ENCODE data around the gene ARID3A. TPM values are rescaled to one million over a fixed set of nuclear protein-coding genes. Genes with fewer than 3 reads are reported as not detected.

The ARID3A gene
- total RNA-seq, 1 donor from 2014 or later: 106 TPM

GRCh38 chr19:1011831-1012333 lies 86.0 kb downstream of the ARID3A start:
- Histone ChIP-seq H3K9me3 (ENCODE audit: insufficient read depth, low read depth, low read length) (no peaks in the 10 kb centered on the region), H3K27me3 (ENCODE audit: insufficient read depth, low read length) (no peaks in the 10 kb centered on the region), H3K4me3 (ENCODE audit: insufficient read depth, low read depth, low read length) (no peak overlapping the region), H3K27ac (ENCODE audit: low read depth, low read length) (no peak overlapping the region), H4K20me1 (ENCODE audit: insufficient read depth, low read length) (peaks cover 54% of the 10 kb centered on the region), H2AFZ (ENCODE audit: low read depth, low read length) (no peak overlapping the region), H3K36me3 (ENCODE audit: insufficient read depth, low read length) (no peaks in the 10 kb centered on the region), H3K4me2 (ENCODE audit: low read length) (no peak overlapping the region), H3K79me2 (ENCODE audit: insufficient read depth, low read length) (peaks cover 41% of the 10 kb centered on the region), H3K4me1 (ENCODE audit: insufficient read depth, low read length) (peaks cover 12% of the 10 kb centered on the region), H3K9ac (ENCODE audit: low read length) (no peak overlapping the region)
- no peaks in the 10 kb centered on the region for H3K9me3 Mint-ChIP-seq (ENCODE audit: unreplicated experiment)
- H3K36me3 Mint-ChIP-seq (ENCODE audit: low read depth, unreplicated experiment): no peaks in the 10 kb centered on the region
- no peak overlapping the region for H3K4me3 Mint-ChIP-seq (ENCODE audit: unreplicated experiment)
- H3K27me3 Mint-ChIP-seq (ENCODE audit: low read depth, unreplicated experiment): no peaks in the 10 kb centered on the region
- no peak overlapping the region for H3K27ac Mint-ChIP-seq (ENCODE audit: unreplicated experiment)
- peaks cover 11% of the 10 kb centered on the region for H3K4me1 Mint-ChIP-seq (ENCODE audit: low read depth, unreplicated experiment)
- TF ChIP-seq, protein P1, sequence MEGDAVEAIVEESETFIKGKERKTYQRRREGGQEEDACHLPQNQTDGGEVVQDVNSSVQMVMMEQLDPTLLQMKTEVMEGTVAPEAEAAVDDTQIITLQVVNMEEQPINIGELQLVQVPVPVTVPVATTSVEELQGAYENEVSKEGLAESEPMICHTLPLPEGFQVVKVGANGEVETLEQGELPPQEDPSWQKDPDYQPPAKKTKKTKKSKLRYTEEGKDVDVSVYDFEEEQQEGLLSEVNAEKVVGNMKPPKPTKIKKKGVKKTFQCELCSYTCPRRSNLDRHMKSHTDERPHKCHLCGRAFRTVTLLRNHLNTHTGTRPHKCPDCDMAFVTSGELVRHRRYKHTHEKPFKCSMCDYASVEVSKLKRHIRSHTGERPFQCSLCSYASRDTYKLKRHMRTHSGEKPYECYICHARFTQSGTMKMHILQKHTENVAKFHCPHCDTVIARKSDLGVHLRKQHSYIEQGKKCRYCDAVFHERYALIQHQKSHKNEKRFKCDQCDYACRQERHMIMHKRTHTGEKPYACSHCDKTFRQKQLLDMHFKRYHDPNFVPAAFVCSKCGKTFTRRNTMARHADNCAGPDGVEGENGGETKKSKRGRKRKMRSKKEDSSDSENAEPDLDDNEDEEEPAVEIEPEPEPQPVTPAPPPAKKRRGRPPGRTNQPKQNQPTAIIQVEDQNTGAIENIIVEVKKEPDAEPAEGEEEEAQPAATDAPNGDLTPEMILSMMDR (IDR thresholded peaks at IDR 0.05; ENCODE audit: insufficient read depth, low read depth, low read length): no peak
- TF ChIP-seq EZH2 (IDR thresholded peaks at IDR 0.05; ENCODE audit: insufficient read depth, low read length): no peak
- FAIRE-seq: no peak
- DNase-seq (ENCODE audit: low read depth): no peak

- TF ChIP-seq, protein P1 (IDR thresholded peaks at IDR 0.05; ENCODE audit: insufficient read depth, low read depth, low read length): no peak
- TF ChIP-seq EZH2 (IDR thresholded peaks at IDR 0.05; ENCODE audit: insufficient read depth, low read length): no peak
- no peak overlapping the region for H3K9ac ChIP-seq (ENCODE audit: low read length)
- H3K4me1 ChIP-seq (ENCODE audit: insufficient read depth, low read length): peaks cover 16% of the 10 kb centered on the region
- H3K27me3 Mint-ChIP-seq (ENCODE audit: low read depth, unreplicated experiment): no peaks in the 10 kb centered on the region
- DNase-seq (ENCODE audit: low read depth): no peak
- H3K9me3 Mint-ChIP-seq (ENCODE audit: unreplicated experiment): no peaks in the 10 kb centered on the region
- H3K36me3 Mint-ChIP-seq (ENCODE audit: low read depth, unreplicated experiment): no peaks in the 10 kb centered on the region
- H3K4me3 Mint-ChIP-seq (ENCODE audit: unreplicated experiment): no peak overlapping the region
- H4K20me1 ChIP-seq (ENCODE audit: insufficient read depth, low read length): peaks cover 56% of the 10 kb centered on the region
- no peak overlapping the region for H3K27ac ChIP-seq (ENCODE audit: low read depth, low read length)
- H3K4me3 ChIP-seq (ENCODE audit: insufficient read depth, low read depth, low read length): no peak overlapping the region
- H3K36me3 ChIP-seq (ENCODE audit: insufficient read depth, low read length): no peaks in the 10 kb centered on the region
- FAIRE-seq: no peak
- H3K79me2 ChIP-seq (ENCODE audit: insufficient read depth, low read length): peaks cover 46% of the 10 kb centered on the region
- no peak overlapping the region for H3K27ac Mint-ChIP-seq (ENCODE audit: unreplicated experiment)
- peaks cover 16% of the 10 kb centered on the region for H3K4me1 Mint-ChIP-seq (ENCODE audit: low read depth, unreplicated experiment)
- H3K4me2 ChIP-seq (ENCODE audit: low read length): no peak overlapping the region
- no peaks in the 10 kb centered on the region for H3K9me3 ChIP-seq (ENCODE audit: insufficient read depth, low read depth, low read length)
- no peak overlapping the region for H2AFZ ChIP-seq (ENCODE audit: low read depth, low read length)
- H3K27me3 ChIP-seq (ENCODE audit: insufficient read depth, low read length): no peaks in the 10 kb centered on the region
Measured at GRCh38 chr19:1012334-1012733, 86.5 kb downstream of the ARID3A start.

GRCh38 chr19:1013218-1013617 lies 87.4 kb downstream of the ARID3A start:
- no peak overlapping the region for H3K4me2 ChIP-seq (ENCODE audit: low read length)
- H3K4me3 ChIP-seq (ENCODE audit: insufficient read depth, low read depth, low read length): no peak overlapping the region
- peaks cover 55% of the 10 kb centered on the region for H3K79me2 ChIP-seq (ENCODE audit: insufficient read depth, low read length)
- no peak overlapping the region for H3K27ac ChIP-seq (ENCODE audit: low read depth, low read length)
- no peaks in the 10 kb centered on the region for H3K9me3 ChIP-seq (ENCODE audit: insufficient read depth, low read depth, low read length)
- no peak overlapping the region for H2AFZ ChIP-seq (ENCODE audit: low read depth, low read length)
- no peak for TF ChIP-seq EZH2 (IDR thresholded peaks at IDR 0.05; ENCODE audit: insufficient read depth, low read length)
- TF ChIP-seq, protein P1 (IDR thresholded peaks at IDR 0.05; ENCODE audit: insufficient read depth, low read depth, low read length): no peak
- H3K36me3 Mint-ChIP-seq (ENCODE audit: low read depth, unreplicated experiment): no peaks in the 10 kb centered on the region
- H3K27me3 ChIP-seq (ENCODE audit: insufficient read depth, low read length): no peaks in the 10 kb centered on the region
- H3K4me1 ChIP-seq (ENCODE audit: insufficient read depth, low read length): peaks cover 24% of the 10 kb centered on the region
- no peak for DNase-seq (ENCODE audit: low read depth)
- no peak overlapping the region for H3K27ac Mint-ChIP-seq (ENCODE audit: unreplicated experiment)
- H3K4me1 Mint-ChIP-seq (ENCODE audit: low read depth, unreplicated experiment): peaks cover 19% of the 10 kb centered on the region
- H3K36me3 ChIP-seq (ENCODE audit: insufficient read depth, low read length): no peaks in the 10 kb centered on the region
- no peaks in the 10 kb centered on the region for H3K27me3 Mint-ChIP-seq (ENCODE audit: low read depth, unreplicated experiment)
- no peak for FAIRE-seq
- H3K9ac ChIP-seq (ENCODE audit: low read length): no peak overlapping the region
- peaks cover 64% of the 10 kb centered on the region for H4K20me1 ChIP-seq (ENCODE audit: insufficient read depth, low read length)
- H3K9me3 Mint-ChIP-seq (ENCODE audit: unreplicated experiment): no peaks in the 10 kb centered on the region
- no peak overlapping the region for H3K4me3 Mint-ChIP-seq (ENCODE audit: unreplicated experiment)

Data from astrocyte (in vitro differentiated cells and primary cell).